PC-9 (cell line): ENCODE results near the gene KXD1. TPM values are rescaled to one million over a fixed set of nuclear protein-coding genes. Genes with fewer than 3 reads are reported as not detected.

Experiments
- BruUV-seq: library from RNA; stranded (reverse); fragments of 400-500 nt; replicated peaks from 2 replicates; lab custom pipeline; 2021; lab: Mats Ljungman, UMichigan
- CTCF ChIA-PET: fragments of 300-600 bp; sonication (Branson Sonifier 250); formaldehyde crosslinking; loops from one replicate; lab custom pipeline; 2022; ENCODE audit warnings: antibody characterized with exemption; lab: Charles Lee
- POLR2A ChIA-PET: fragments of 300-600 bp; sonication (Branson Sonifier 250); formaldehyde crosslinking; loops from one replicate; lab custom pipeline; 2022; ENCODE audit warnings: antibody characterized with exemption; ENCODE audit not compliant: unreplicated experiment; lab: Charles Lee
- DNase-seq, 2 experiments: peaks; one replicate each; pipeline versions ENCODE4 v3.0.0 to v3.0.0-alpha.2; 2015 to 2022; ENCODE audit warnings: mixed read lengths in 1 of 2
- H2AFZ ChIP-seq: fragments of 200-600 bp; sonication (generic); 2 replicates; pipeline ENCODE4 v1.8.1; 2017; ENCODE audit warnings: antibody characterized with exemption
- H3F3A ChIP-seq: fragments of 200-600 bp; sonication (generic); 2 replicates; pipeline ENCODE4 v1.8.1; 2017; ENCODE audit warnings: antibody characterized with exemption, mild to moderate bottlenecking, low read depth; ENCODE audit not compliant: insufficient read depth
- H3K27ac ChIP-seq: fragments of 200-600 bp; sonication (generic); 2 replicates; pipeline ENCODE4 v1.6.1; 2016; ENCODE audit warnings: mixed run types
- H3K27me3 ChIP-seq: fragments of 200-600 bp; sonication (generic); 2 replicates; pipeline ENCODE4 v1.6.1; 2016; ENCODE audit warnings: low read depth, mixed run types; ENCODE audit not compliant: insufficient read depth
- H3K36me3 ChIP-seq: fragments of 200-600 bp; sonication (generic); 2 replicates; pipeline ENCODE4 v1.6.1; 2016; ENCODE audit warnings: low read depth, mixed run types
- H3K4me1 ChIP-seq: fragments of 200-600 bp; sonication (generic); replicated peaks from 2 replicates; pipeline ENCODE4 v1.6.1; 2016; ENCODE audit warnings: mixed run types; ENCODE audit not compliant: insufficient read depth
- H3K4me2 ChIP-seq: fragments of 200-600 bp; sonication (generic); 2 replicates; pipeline ENCODE4 v1.6.1; 2017; ENCODE audit warnings: mixed run types
- H3K4me3 ChIP-seq: fragments of 200-600 bp; sonication (generic); 2 replicates; pipeline ENCODE4 v1.6.1; 2016; ENCODE audit warnings: mixed run types
- H3K79me2 ChIP-seq: fragments of 200-600 bp; sonication (generic); 2 replicates; pipeline ENCODE4 v1.6.1; 2017; ENCODE audit warnings: low read depth, mixed run types
- H3K9me2 ChIP-seq: fragments of 200-600 bp; sonication (generic); 2 replicates; pipeline ENCODE4 v1.8.1; 2017; ENCODE audit warnings: mild to moderate bottlenecking; ENCODE audit not compliant: insufficient read depth
- H3K9me3 ChIP-seq: fragments of 200-600 bp; sonication (generic); 2 replicates; pipeline ENCODE4 v1.8.1; 2016; ENCODE audit warnings: low read depth; ENCODE audit not compliant: insufficient read depth
- H4K20me1 ChIP-seq: fragments of 200-600 bp; sonication (generic); 2 replicates; pipeline ENCODE4 v1.8.1; 2017; ENCODE audit not compliant: insufficient read depth
- EZH2 ChIP-seq: fragments of 200-600 bp; sonication (generic); IDR thresholded peaks from 2 replicates; pipeline ENCODE4 v1.8.0; 2017; ENCODE audit warnings: antibody characterized with exemption, low read depth
- intact Hi-C: fragments of 100-400 bp; cut with micrococcal nuclease; formaldehyde crosslinking; loops from one replicate; pipeline ENCODE4 v1.10.0; 2022; ENCODE audit not compliant: unreplicated experiment
- total RNA-seq: library from RNA; stranded (reverse); gene quantifications from 2 replicates; pipeline ENCODE4 v1.2.3, GENCODE V29; 2021
- TF ChIP-seq, protein P1 (sequence below): fragments of 200-600 bp; sonication (generic); conservative IDR thresholded peaks from 2 replicates; pipeline ENCODE4 v1.6.1; 2017; ENCODE audit warnings: mixed run types, antibody characterized with exemption, mild to moderate bottlenecking, moderate library complexity

KXD1 gene
- total RNA-seq, 1 experiment from 2014 or later = 101 TPM

DNA sequence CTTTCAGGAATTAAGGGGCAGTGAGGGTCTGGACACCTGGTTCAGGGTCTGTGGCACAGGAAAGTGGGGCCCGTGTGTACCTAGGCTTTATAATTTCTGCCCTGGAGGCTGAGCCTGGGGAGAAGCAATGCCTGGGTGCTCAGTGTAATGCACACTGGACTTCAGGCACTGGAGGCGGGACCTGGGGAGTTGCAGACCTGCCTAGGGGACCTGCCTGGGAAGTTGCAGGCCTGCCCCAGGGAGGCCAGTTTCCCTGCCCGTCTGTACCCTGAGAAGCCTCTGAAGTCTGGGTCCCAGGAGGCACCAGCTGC lies 52.5 kb downstream of the KXD1 start:
- Histone ChIP-seq H3K9me3 (no peaks in the 10 kb centered on the region), H3K27me3 (peaks cover 90% of the 10 kb centered on the region), H3K4me2 (peak overlapping the region; percentile 68), H3K9me2 (no peaks in the 10 kb centered on the region), H4K20me1 (no peaks in the 10 kb centered on the region), H3K4me1 (peaks cover 26% of the 10 kb centered on the region), H3K27ac (no peak overlapping the region), H2AFZ (no peak overlapping the region), H3F3A (peaks cover 30% of the 10 kb centered on the region; the same call in 1 of the 2 replicates), H3K36me3 (no peaks in the 10 kb centered on the region), H3K79me2 (no peaks in the 10 kb centered on the region), H3K4me3 (peak overlapping the region; percentile 34; the same call in 1 of the 2 replicates)
- intact Hi-C loops = no loop called here
- TF ChIP-seq, protein P1, sequence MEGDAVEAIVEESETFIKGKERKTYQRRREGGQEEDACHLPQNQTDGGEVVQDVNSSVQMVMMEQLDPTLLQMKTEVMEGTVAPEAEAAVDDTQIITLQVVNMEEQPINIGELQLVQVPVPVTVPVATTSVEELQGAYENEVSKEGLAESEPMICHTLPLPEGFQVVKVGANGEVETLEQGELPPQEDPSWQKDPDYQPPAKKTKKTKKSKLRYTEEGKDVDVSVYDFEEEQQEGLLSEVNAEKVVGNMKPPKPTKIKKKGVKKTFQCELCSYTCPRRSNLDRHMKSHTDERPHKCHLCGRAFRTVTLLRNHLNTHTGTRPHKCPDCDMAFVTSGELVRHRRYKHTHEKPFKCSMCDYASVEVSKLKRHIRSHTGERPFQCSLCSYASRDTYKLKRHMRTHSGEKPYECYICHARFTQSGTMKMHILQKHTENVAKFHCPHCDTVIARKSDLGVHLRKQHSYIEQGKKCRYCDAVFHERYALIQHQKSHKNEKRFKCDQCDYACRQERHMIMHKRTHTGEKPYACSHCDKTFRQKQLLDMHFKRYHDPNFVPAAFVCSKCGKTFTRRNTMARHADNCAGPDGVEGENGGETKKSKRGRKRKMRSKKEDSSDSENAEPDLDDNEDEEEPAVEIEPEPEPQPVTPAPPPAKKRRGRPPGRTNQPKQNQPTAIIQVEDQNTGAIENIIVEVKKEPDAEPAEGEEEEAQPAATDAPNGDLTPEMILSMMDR = no peak
- TF ChIP-seq EZH2 = no peak
- CTCF ChIA-PET = interaction anchor here (0.5 kb wide), 1 partner anchor 234 kb away, joined by 13 read pairs; no protein-coding TSS in a partner anchor
- POLR2A ChIA-PET = interaction anchor here (0.6 kb wide), 2 partner anchors 16 to 277 kb away, joined by 7 to 16 read pairs; no protein-coding TSS in a partner anchor
- BruUV-seq = no TSS peak
- peak in 1 of 2 experiments; percentile 25 for DNase-seq

DNA sequence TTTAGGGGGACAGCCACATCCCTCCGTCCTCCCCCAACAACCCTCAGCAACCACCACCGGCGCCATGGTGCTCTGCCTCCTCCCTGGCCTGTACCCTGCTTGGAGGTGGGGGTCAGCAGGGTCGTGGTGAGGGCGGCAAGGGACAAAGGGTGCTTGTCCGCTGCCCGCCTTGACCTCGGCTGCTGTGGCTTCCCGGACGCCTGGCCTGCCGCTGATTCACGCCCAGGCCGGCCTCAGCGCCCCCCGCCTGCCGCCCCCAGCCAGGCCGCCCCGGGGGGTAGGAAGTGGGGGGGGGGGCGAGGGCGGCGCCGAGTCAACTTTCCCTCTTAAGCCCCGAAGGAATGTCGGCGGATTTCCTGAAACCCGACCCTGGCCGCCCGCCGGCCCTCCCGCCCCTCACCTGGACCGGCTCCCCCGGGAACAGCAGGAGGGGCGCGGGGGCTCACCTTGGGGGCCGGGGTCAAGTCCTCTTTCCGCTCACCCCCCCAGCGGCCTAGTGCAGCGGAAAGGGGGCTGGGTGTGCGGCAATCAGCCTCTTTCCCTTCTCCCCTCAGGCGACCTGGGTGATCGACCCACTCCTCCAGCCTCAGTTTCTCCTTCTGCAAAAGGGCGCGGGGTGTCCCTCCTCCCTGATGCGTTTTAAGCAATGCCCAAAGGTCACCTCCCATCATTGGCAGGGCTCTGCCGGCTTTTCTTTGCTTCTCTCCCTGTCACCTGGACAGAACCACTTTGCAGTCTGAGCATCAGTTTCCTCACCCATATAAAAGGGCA lies 53.1 kb downstream of the KXD1 start:
- peak overlapping the region; percentile 68 for H3K4me2 ChIP-seq
- intact Hi-C loops = no loop called here
- H3K9me2 ChIP-seq = no peaks in the 10 kb centered on the region
- H3K4me3 ChIP-seq = peak overlapping the region; percentile 34; the same call in 1 of the 2 replicates
- H3K4me1 ChIP-seq = peaks cover 26% of the 10 kb centered on the region
- no peak overlapping the region for H2AFZ ChIP-seq
- H3K36me3 ChIP-seq = no peaks in the 10 kb centered on the region
- BruUV-seq = no TSS peak
- no peaks in the 10 kb centered on the region for H4K20me1 ChIP-seq
- POLR2A ChIA-PET = interaction anchor here (0.6 kb wide), 2 partner anchors 17 to 277 kb away, joined by 7 to 16 read pairs; no protein-coding TSS in a partner anchor
- H3K79me2 ChIP-seq = no peaks in the 10 kb centered on the region
- peak; percentile 97; the same call in 1 of the 2 replicates for TF ChIP-seq EZH2
- TF ChIP-seq, protein P1 = no peak
- peaks cover 90% of the 10 kb centered on the region for H3K27me3 ChIP-seq
- no peaks in the 10 kb centered on the region for H3K9me3 ChIP-seq
- CTCF ChIA-PET = no interaction called here
- H3F3A ChIP-seq = peaks cover 27% of the 10 kb centered on the region; the same call in 1 of the 2 replicates
- H3K27ac ChIP-seq = no peak overlapping the region
- no peak for DNase-seq

DNA sequence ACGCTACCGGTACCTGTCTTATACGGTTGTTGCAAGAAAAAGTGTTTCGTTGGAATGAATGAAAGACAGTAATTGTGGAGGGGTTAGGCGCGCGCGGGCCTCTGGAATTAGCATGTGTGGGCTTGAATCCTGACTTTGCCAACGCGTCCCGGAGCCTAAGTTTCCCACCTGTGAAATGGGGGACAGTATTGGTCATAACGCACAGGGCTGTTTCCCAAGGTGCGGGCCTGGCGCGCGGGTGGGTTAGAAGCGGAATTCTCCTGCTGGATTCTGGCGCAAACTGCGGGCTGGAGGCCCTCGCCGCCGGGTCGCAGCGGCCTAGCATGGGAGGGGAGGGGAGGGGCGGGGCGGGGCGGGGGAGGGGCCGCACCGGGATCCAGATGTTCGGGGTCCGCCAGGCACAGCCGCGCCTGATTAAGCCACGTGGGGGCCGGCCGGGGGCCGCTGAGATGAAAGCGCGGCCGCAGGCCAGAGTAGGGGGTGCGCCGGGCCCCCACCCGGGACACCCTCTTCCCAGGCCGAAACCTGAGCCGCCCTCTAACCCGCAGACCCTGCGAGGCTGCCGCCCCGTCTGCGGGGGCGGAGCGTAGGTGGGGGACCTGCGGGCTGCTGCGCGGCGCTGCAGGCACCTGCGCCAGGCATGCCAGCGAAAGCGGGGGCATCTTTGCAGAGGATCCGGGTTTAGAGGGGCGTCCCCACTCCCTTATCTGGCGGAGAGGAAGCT lies 53.8 kb downstream of the KXD1 start:
- H3K36me3 ChIP-seq = no peaks in the 10 kb centered on the region
- H3K9me2 ChIP-seq = no peaks in the 10 kb centered on the region
- no peaks in the 10 kb centered on the region for H3K79me2 ChIP-seq
- peaks cover 26% of the 10 kb centered on the region for H3K4me1 ChIP-seq
- H3F3A ChIP-seq = peaks cover 27% of the 10 kb centered on the region; the same call in 1 of the 2 replicates
- DNase-seq = no peak
- peaks cover 88% of the 10 kb centered on the region for H3K27me3 ChIP-seq
- no peak overlapping the region for H3K27ac ChIP-seq
- no peaks in the 10 kb centered on the region for H3K9me3 ChIP-seq
- H3K4me2 ChIP-seq = peak overlapping the region; percentile 68
- peak; percentile 3 for TF ChIP-seq EZH2
- TF ChIP-seq, protein P1 = no peak
- CTCF ChIA-PET = no interaction called here
- intact Hi-C loops = no loop called here
- POLR2A ChIA-PET = no interaction called here
- no TSS peak for BruUV-seq
- no peak overlapping the region for H2AFZ ChIP-seq
- H3K4me3 ChIP-seq = no peak overlapping the region
- H4K20me1 ChIP-seq = no peaks in the 10 kb centered on the region
